Hematopoietic multipotent progenitor cell treated with erythropoietin and hydrocortisone succinate and interleukin-3 and kit ligand, for 4 days (in vitro differentiated cells): ENCODE measurements around the gene CD302.
"Not testable (repeated sequence)": the region's sequence is repeated elsewhere in the genome, so short reads cannot be mapped to it uniquely, and the experiment has no call there.

Experiments used
- DNase-seq: peaks from one replicate; pipeline ENCODE4 v3.0.0-alpha.2; 2015

Gene CD302

DNA sequence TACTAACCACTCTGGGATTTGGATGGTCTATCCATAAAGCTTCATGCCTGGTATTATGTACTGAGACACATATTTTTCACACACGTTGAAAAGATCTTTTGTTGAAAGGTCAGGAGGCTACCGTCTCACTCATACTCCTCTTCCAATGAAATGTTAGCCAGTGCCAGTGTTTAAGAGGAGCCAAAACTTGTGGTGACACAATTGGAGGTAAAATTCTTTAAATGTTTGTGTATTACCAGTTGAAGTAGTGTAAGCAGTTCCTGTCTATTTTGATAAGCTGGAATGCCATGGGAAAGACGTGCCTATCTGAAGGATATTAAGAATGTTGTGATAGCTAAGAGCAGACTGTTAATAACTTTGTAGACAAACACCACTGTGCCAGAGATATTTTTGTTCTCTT, 53.6 kb downstream of the CD302 start:
- no peak for DNase-seq

- DNase-seq = no peak
These were observed 55.2 kb downstream of the CD302 start for GRCh38 chr2:159742846-159743245.

DNA sequence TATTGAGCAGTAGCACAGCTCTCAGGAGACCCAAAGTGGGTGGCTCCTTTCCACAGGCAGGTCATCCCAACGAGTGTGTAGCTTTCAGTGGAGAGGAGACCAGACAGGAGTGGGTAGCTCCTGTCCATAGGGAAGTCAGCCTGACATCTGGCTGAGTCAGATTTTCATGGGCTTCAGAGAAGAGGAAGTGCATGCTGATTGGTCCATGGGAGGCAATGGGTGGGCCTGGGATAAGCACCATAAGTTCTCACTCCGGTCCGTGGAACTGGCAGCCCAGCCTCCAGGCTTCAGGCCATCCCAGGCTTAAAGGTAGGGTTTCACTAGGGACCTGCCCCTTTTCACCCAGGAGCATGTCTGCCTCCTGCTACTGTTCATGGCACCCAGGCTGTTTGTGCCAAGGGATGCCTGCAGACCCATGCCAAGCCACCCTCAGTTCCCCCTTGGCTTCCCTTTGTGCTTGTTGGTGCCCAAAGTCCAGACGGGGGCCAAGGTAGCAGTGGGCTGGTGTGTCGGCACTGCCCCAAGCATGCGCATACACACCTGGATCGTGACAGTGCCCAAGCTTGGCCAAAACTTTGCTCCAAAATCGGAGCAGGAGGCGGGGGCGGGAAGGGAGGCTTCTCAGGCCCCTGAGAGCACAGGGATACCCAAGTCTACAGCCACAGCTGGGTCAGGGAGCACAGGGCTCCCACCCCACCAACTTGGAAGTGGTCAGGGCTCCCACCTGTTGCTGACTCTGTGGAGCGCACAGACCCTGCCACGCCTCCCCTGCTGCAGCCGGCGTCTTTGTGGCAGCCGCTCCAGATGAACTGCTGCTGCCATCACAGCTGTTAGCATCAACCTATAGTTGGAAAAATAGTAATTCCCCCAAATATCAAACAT, 59.3 kb downstream of the CD302 start:
- DNase-seq = peak; percentile 51

- no peak for DNase-seq
These were observed 60.1 kb downstream of the CD302 start for GRCh38 chr2:159737917-159738296.

- DNase-seq = no peak
These were observed 60.6 kb downstream of the CD302 start for GRCh38 chr2:159737292-159737916.

DNA sequence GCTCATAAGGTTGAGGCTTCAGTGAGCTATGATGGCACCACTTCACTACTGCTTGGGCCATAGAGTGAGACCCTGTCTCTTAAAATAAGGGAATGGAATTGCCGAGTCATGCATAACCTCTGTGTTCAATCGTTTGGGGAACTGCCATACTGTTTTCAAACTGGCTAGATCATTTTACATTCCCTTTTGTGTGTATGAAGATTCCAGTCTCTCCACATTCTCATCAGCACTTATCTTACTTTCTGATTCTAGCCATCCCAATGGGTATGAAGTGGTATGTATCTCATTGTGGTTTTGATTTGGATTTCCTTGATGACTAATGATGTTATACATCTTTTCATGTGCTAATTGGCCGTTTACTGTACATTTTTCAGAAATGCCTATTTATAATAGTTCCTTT, 62.0 kb downstream of the CD302 start:
- DNase-seq = no peak

GRCh38 chr2:159735648-159736047, 62.4 kb downstream of the CD302 start:
- no peak for DNase-seq

- DNase-seq = peak; percentile 19
These were observed 69.4 kb downstream of the CD302 start for GRCh38 chr2:159728629-159729028.

- DNase-seq = no peak
These were observed 72.3 kb downstream of the CD302 start for GRCh38 chr2:159725713-159726112.

DNA sequence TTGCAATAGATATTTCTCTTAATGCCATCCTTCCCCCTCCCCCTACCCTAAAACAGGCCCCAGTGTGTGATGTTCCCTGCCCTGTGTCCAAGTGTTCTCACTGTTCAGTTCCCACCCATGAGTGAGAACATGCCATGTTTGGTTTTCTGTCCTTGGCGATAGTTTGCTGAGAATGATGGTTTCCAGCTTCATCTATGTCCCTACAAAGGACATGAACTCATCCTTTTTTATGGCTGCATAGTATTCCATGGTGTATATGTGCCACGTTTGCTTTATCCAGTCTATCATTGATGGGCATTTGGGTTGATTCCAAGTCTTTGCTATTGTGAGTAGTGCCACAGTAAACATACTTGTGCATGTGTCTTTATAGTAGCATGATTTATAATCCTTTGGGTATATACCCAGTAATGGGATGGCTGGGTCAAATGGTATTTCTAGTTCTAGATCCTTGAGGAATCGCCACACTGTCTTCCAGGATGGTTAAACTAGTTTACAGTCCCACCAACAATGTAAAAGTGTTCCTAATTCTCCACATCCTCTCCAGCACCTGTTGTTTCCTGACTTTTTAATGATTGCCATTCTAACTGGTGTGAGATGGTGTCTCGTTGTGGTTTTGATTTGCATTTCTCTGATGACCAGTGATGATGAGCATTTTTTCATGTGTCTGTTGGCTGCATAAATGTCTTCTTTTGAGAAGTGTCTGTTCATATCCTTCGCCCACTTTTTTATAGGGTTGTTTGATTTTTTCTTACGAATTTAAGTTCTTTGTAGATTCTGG, 73.0 kb downstream of the CD302 start:
- DNase-seq = not testable (repeated sequence)

- no peak for DNase-seq
These were observed 75.4 kb downstream of the CD302 start for GRCh38 chr2:159722580-159722979.

GRCh38 chr2:159720676-159721075, 77.3 kb downstream of the CD302 start:
- DNase-seq = no peak
